Glomerular visceral epithelial cell (primary cell): ENCODE data around the gene KDM3A.

ENCODE experiments used
- DNase-seq: peaks from one replicate; pipeline ENCODE4 v3.0.0-alpha.2; 2016; ENCODE audit errors: extremely low spot score

Gene KDM3A

DNA sequence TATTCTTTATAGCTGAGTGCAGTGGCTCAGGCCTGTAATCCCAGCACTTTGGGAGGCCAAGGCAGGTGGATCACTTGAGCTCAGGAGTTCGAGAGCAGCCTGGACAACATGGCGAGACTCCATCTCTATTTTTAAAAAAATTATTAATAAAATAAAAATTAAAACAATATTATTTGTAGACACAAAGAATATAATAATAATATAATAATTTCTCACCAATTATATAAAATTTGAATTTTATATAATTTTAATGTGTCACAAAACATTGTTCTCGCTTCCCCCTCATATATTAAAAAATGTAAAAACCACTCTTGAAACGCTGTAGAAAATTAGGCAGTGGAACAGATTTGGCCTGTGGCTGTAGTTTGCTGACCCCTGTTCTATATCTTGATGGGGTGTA, 5.6 kb upstream of the KDM3A start:
- DNase-seq, result no peak

DNA sequence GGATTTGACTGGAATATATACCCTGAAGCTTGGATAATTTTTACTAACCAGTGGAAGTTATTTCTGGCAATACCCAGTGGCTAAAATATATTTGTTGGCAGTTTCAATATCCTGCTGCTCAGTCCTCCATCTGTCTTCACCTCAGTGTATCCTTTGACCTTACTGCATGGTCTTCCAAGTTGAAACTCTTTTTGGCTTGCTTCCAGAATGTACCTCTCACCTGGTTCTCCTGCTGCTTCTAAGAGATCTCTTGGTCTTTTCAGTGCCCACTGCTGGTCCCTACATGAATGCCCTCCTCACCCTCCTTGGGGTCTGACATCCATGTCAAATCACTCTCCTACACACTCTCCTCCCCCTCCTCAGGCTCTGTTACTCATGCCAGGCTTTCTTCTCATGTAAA, 4.8 kb upstream of the KDM3A start:
- DNase-seq, result no peak

DNA sequence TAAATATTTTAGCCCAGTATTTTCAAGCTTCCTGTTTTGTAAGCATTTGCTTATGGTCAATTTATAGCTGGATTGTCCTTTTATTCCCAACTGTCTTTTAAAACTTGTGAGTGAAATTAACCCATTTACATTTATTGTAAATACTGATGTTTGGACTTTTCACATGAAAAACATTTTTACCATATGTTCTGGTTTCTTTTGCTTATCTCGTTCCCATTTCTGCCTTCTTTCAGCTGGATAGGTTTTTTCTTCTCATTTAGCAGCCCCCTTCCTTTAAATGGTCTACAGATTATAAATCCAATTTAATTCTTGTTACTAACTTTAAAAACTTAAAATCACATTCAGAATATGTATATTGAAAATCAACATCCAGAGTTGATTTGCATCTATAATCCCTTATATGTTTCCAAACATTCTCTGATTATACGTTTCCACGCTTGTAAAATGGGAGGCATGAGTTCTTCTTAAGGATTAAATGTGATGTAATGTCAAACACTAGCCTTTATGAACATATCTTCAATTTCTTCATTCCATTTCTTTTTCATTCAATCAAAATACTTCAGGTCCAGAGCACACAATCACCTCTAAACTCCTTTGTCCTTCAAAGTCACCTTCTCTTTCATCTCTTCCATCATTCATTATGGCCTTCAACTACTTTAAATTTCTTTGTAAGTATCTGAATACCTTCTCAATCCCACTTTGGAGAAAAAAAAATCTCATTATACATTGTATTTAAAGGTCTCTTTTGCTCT, 1.1 kb upstream of the KDM3A start:
- no peak for DNase-seq

GRCh38 chr2:86441392-86441881, 266 bp downstream of the KDM3A start:
- DNase-seq, result no peak

DNA sequence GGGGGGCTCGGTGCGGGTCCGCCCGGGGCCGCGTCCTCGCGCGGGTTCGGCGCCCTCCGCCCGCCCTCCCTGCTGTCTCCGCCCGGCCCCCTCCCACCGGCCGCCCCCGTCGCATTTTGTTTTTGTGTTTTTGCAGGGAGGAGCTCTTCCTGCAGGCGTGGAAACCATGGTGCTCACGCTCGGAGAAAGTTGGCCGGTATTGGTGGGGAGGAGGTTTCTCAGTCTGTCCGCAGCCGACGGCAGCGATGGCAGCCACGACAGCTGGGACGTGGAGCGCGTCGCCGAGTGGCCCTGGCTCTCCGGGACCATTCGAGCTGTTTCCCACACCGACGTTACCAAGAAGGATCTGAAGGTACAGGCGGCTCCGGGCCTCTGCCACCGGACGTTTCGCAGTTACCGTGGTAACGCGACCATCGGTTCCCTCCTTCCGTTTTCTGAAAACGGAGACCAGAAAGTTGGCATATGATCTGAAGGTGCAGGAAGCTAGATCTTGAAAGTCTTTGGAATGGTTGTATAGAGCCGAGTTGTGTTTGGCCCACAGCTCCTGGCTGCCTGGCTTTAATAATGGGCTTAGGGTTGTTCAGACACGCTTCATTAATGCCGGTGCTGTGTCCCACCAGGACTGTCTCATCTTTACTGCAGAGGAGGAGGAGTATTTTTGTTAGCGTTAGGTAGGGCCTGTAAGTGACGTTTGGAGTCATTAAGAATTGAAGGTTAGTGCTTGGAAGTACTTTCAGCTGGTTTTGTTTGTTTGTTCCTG, 891 bp downstream of the KDM3A start:
- peak; percentile 41 for DNase-seq

- peak; percentile 86 for DNase-seq
Observed at GRCh38 chr2:86442642-86443005, 1.5 kb downstream of the KDM3A start.

DNA sequence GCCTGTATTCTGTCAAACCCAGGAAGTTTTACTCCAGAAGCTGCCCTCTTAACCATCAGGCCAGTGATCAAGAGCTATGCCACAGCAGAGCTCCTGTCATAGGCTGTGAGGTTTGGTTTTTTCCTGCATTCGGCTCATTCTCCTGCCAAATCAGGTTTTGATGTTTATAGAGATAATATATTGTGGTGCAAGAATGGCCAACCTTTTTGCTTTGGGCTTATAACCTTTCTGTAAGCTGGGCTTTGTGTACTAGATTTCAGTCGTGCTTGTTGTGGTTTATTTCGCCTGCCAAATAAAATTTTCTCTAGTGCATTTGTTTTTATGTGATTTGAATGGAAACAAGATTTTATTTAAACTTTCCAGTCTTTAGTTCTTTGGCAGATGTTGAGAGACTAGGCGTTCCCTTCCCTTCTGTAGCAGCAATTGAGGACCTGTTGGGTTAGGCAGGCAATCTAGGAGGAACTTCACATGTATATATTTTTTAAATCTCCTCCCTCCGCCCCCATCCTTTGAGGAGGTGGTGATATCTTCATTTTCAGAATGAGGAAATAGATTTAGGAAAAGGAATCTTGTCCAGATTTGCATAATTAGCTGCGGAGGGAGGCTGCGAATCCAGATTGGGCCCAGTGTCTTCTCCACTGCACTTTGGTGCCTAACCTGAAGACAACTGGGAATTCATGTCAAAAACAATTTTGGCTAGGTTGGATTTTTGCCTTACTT, 2.6 kb downstream of the KDM3A start:
- no peak for DNase-seq

DNA sequence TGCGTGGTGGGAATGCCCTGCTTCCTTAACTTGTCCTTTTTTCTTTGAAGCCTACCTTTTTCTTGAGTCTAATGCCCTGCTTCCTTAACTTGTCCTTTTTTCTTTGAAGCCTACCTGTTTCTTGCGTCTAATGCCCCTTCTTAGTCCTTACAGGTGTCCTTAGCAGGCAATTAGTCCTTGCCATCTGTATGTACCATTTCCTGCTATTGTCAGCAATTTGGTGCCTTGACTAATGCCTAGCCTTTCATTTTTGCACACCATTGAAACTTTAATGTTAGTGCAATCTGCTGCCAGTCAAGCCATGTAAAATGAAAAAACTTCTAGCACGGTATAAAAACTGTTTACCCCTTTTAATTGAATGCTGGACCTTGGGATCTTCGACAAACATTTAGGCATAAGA, 4.3 kb downstream of the KDM3A start:
- no peak for DNase-seq

DNA sequence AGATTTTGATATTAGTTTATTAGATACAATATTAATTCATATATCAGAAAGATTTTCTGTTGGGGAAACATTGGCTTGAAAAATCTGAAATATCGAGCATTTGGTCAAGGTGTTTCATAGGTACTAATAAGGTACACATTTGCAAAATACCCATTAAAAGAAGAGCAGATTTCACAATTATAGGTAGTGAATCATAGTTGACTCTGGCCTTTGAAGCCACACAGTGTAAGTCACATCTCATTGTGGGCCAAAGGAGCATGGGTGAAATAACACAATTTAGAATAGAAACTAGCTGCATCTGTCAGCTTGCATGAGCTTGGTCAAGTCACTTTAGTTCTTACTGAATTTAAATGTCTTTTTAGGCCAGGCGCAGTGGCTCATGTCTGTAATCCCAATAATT, 4.9 kb downstream of the KDM3A start:
- no peak for DNase-seq

GRCh38 chr2:86453836-86454235, 12.7 kb downstream of the KDM3A start:
- DNase-seq, result no peak

DNA sequence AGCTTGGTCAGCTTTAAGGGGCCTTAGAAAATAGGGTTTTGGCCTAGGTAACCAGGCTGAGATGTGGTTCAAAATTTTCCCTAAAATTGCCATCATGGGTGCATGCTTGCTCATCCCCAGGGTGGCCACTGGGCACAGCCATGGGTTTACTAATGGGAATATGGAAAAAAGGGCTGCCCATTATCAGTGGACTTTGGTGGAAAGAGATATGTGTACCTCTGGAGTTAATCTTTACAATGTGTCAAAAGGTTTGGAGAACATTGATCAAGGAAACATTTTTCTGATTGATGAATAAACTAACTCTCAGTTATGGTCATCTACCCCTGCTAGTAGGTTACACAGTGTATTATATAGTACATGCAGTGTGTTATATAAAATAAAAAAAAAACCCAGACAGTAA, 13.1 kb downstream of the KDM3A start:
- DNase-seq, result no peak

DNA sequence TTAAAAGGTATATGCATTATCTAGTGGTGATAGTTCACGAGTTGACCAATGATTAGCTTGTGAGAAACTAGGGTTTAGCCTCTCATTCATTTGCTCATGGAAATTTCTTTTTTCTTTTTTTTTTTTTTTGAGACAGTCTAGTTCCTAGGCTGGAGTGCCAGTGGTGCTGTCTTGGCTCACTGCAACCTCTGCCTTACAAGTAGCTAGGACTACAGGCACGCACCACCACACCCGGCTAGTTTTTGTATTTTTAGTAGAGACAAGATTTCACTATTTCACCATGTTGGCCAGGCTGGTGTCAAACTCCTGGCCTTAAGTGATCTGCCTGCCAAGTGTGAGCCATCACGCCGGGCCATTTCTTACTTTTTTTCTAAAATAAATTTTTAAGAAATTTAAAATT, 14.0 kb downstream of the KDM3A start:
- DNase-seq, result no peak

GRCh38 chr2:86461042-86461743, 20.0 kb downstream of the KDM3A start:
- DNase-seq, result no peak

- no peak for DNase-seq
Observed at GRCh38 chr2:86464652-86465051, 23.5 kb downstream of the KDM3A start.

- no peak for DNase-seq
Observed at GRCh38 chr2:86466306-86466705, 25.1 kb downstream of the KDM3A start.

DNA sequence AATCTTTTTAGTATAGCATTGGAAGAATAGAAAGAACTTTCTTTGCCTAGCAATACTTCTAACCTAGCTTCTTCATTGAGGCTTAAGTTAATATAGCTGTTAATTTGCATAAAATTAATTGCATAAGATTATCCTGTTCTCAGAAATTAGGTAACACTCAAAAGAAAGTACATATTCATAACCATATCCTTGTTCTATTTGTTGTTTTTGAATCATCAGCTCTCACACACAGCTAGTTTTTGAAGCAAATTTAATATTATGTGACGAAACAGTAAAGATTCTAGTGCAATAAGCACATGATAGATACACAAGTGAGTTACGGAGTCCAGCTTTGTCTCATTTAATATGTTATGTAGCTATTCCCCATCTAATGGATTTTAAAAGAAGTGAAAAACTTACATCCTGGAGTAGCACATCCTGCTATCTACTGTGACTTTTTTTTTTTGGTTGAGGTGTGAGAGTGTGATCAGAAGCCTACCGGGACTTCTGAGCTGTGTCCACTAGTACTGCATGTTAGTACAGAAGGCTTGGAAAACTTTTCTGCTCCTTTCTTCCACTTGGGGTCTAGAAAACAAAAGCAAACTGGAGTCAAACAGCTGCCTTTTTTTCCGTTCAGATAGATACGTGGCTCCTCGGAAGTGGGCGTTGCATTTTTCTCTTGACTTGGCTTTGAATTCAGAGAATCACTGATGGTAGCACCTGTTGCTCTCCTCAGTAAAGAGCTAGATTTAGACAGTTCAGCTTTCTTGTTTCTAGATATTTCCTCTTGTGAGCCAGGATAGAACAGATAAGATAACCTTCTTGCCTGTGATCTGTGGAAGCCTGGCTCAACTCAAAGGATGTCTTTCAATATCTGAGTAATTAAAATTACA, 27.2 kb downstream of the KDM3A start:
- DNase-seq, result no peak

DNA sequence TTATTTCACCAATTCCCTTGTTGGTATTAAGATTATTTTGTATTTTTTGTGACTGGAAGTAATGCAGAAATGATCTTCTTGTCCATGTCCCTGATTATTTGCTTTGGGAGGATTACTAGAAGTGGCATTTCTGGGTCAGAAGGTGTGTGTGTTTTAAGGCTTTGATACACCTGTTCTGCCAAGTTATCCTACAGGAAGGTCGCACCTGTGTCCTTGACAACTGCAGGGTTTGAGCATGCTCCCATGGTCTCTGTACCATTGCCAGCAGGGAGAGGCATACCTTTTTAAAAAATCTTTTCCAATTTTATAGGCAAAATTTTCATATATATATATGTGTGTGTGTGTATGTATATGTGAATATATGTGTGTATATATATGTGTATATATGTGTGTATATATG, 29.7 kb downstream of the KDM3A start:
- DNase-seq, result no peak

DNA sequence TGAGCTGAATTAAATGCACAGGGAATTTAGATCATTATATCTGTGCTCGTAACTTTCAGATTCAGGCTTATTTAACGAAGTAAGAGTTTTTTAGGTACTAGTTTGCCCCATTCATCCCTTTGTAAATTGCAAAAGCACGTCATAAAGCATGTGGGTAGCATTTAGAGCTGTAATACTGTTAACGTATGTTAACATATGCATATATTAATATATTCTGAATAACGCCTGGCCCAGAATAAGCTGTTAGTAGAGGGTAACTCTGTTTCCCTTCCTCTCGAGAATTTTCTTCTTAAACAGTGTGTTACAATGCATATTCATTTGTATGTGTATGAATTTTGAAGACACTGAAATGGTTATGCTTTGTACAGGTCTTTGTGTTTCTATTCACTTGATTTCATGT, 30.5 kb downstream of the KDM3A start:
- DNase-seq, result no peak

DNA sequence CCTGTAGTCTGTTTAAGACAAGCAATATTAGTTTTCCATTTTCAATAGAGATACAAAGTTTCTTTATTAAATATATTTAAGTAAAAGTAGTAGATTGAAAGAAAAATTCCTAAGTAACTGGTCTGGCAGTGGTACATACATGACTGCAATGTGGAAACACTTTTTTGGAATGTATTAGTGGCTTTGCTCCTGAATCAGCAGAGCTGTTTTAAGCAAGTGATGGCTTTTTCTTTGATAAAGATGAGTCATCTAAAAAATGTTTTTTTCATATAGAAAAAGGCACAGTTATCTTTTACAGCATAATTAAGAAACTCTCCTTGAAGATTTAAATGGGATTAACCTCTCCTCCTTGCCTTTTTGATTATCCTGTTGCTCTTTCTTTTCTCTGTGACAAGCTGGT, 34.9 kb downstream of the KDM3A start:
- no peak for DNase-seq

GRCh38 chr2:86476918-86477317, 35.7 kb downstream of the KDM3A start:
- DNase-seq, result no peak

DNA sequence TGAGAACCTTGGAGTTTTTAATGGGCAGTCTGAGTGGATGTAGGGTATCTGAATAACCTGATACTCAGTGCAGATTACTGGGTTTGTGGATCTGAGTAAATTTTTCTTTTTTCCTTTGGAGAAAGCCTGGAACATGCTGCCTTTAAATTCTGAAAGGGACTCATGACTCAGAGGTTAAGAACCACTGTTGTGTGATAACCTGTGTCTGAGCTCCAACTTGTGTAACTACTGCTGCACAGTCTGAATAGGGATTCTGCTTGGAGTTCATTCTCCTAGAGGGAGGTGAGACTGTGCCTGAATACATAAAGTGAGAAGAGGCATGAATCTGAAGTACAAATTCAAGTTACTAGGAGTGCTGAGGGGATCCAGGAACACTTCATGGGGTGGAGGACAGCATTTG, 36.2 kb downstream of the KDM3A start:
- no peak for DNase-seq
